ENCODE measurements around the gene NTN4. TPM values are rescaled to one million over a fixed set of nuclear protein-coding genes. Genes with fewer than 3 reads are reported as not detected.
"Not testable (repeated sequence)": the region's sequence is repeated elsewhere in the genome, so short reads cannot be mapped to it uniquely, and the experiment has no call there.

Gene NTN4
- total RNA-seq, 1 experiment from 2014 or later: 19.4 TPM

GRCh38 chr12:95625012-95625411 lies 165.6 kb downstream of the NTN4 start:
- DNase-seq (ENCODE audit: low spot score): no peak

GRCh38 chr12:95624589-95624988 lies 166.0 kb downstream of the NTN4 start:
- no peak for DNase-seq (ENCODE audit: low spot score)

- DNase-seq (ENCODE audit: low spot score): peak; percentile 86
Measured at GRCh38 chr12:95623554-95624170, 166.9 kb downstream of the NTN4 start.

GRCh38 chr12:95622879-95623278 lies 167.7 kb downstream of the NTN4 start:
- DNase-seq (ENCODE audit: low spot score): no peak

- DNase-seq (ENCODE audit: low spot score): no peak
Measured at GRCh38 chr12:95621725-95622124, 168.8 kb downstream of the NTN4 start.

- no peak for DNase-seq (ENCODE audit: low spot score)
Measured at GRCh38 chr12:95620171-95620570, 170.4 kb downstream of the NTN4 start.

- DNase-seq (ENCODE audit: low spot score): not testable (repeated sequence)
Measured at GRCh38 chr12:95616470-95616869, 174.1 kb downstream of the NTN4 start.

- DNase-seq (ENCODE audit: low spot score): no peak
Measured at GRCh38 chr12:95615749-95616148, 174.8 kb downstream of the NTN4 start.

GRCh38 chr12:95614390-95614982 lies 176.1 kb downstream of the NTN4 start:
- no peak for DNase-seq (ENCODE audit: low spot score)

GRCh38 chr12:95613021-95613420 lies 177.5 kb downstream of the NTN4 start:
- DNase-seq (ENCODE audit: low spot score): no peak

GRCh38 chr12:95611676-95612309 lies 178.8 kb downstream of the NTN4 start:
- DNase-seq (ENCODE audit: low spot score): no peak

GRCh38 chr12:95608252-95609033 lies 182.1 kb downstream of the NTN4 start:
- peak; percentile 83 for DNase-seq (ENCODE audit: low spot score)

Other genes starting within 250 kb of the NTN4 start
- 0.06 TPM in 1 of 2 replicates, not detected in the other for gene USP44, start 239.3 kb downstream of the NTN4 start, total RNA-seq (2014; rRNA removed; shearing (Covaris generic))
- gene SNRPF, start 68.2 kb upstream of the NTN4 start, total RNA-seq (2014; rRNA removed; shearing (Covaris generic)): 24.8 and 32.6 TPM in 2 replicates
- gene CCDC38, start 151.8 kb upstream of the NTN4 start, total RNA-seq (2014; rRNA removed; shearing (Covaris generic)): 0.17 TPM in 1 of 2 replicates, not detected in the other
- gene AMDHD1, start 152.6 kb upstream of the NTN4 start, total RNA-seq (2014; rRNA removed; shearing (Covaris generic)): 0.43 and 1.6 TPM in 2 replicates
- gene HAL, start 205.6 kb upstream of the NTN4 start, total RNA-seq (2014; rRNA removed; shearing (Covaris generic)): 0.14 and 0.27 TPM in 2 replicates
- gene LTA4H, start 244.8 kb upstream of the NTN4 start, total RNA-seq (2014; rRNA removed; shearing (Covaris generic)): 67.7 and 85.7 TPM in 2 replicates